ENCODE results near the gene TLK1.

TLK1 gene

GRCh38 chr2:170996316-170996715 lies 164.4 kb downstream of the TLK1 start:
- DNase-seq, result no peak

- DNase-seq, result no peak
Measured at GRCh38 chr2:170991398-170992182, 169.1 kb downstream of the TLK1 start.

- no peak for DNase-seq
Measured at GRCh38 chr2:170986566-170987258, 174.0 kb downstream of the TLK1 start.

GRCh38 chr2:170985407-170985806 lies 175.3 kb downstream of the TLK1 start:
- no peak for DNase-seq

GRCh38 chr2:170984079-170984478 lies 176.6 kb downstream of the TLK1 start:
- DNase-seq, result peak; percentile 8

GRCh38 chr2:170975943-170976270 lies 184.8 kb downstream of the TLK1 start:
- no peak for DNase-seq

GRCh38 chr2:170975127-170975942 lies 185.4 kb downstream of the TLK1 start:
- peak; percentile 32 for DNase-seq

GRCh38 chr2:170974304-170974993 lies 186.2 kb downstream of the TLK1 start:
- no peak for DNase-seq

- no peak for DNase-seq
Measured at GRCh38 chr2:170973492-170974303, 187.0 kb downstream of the TLK1 start.

- DNase-seq, result peak; percentile 59
Measured at GRCh38 chr2:170973225-170973491, 187.5 kb downstream of the TLK1 start.

- peak; percentile 41 for DNase-seq
Measured at GRCh38 chr2:170972296-170973224, 188.1 kb downstream of the TLK1 start.

GRCh38 chr2:170971071-170971470 lies 189.6 kb downstream of the TLK1 start:
- DNase-seq, result no peak

GRCh38 chr2:170969872-170970496 lies 190.7 kb downstream of the TLK1 start:
- DNase-seq, result no peak

GRCh38 chr2:170969030-170969429 lies 191.7 kb downstream of the TLK1 start:
- no peak for DNase-seq

- no peak for DNase-seq
Measured at GRCh38 chr2:170968205-170969003, 192.3 kb downstream of the TLK1 start.

GRCh38 chr2:170967553-170967952 lies 193.1 kb downstream of the TLK1 start:
- DNase-seq, result no peak

- DNase-seq, result no peak
Measured at GRCh38 chr2:170966648-170967396, 193.9 kb downstream of the TLK1 start.

- no peak for DNase-seq
Measured at GRCh38 chr2:170965446-170966225, 195.1 kb downstream of the TLK1 start.

Measured in NCI-H526 treated with DMSO at 0.1 percent for 48 hours (cell line).